Neural cell (in vitro differentiated cells): ENCODE results near the gene EYA2.

Experiments
- CTCF ChIP-seq: fragments of 450-650 bp; IDR thresholded peaks from 2 replicates; pipeline ENCODE4 v1.5.1; 2014; ENCODE audit warnings: antibody characterized with exemption, mild to moderate bottlenecking, moderate library complexity; ENCODE audit not compliant: poor library complexity, severe bottlenecking
- EZH2 ChIP-seq: fragments of 200-600, 300-800 bp; shearing (Covaris generic), sonication (generic); IDR thresholded peaks from 2 replicates; pipeline ENCODE4 v1.6.1; 2014; ENCODE audit warnings: antibody characterized with exemption, low read length, borderline replicate concordance, mild to moderate bottlenecking; ENCODE audit not compliant: insufficient read depth, poor library complexity, severe bottlenecking
- POLR2AphosphoS5 ChIP-seq: IDR thresholded peaks from 2 replicates; pipeline ENCODE4 v1.6.1; 2012
- RAD21 ChIP-seq: fragments of 450-650 bp; conservative IDR thresholded peaks from 2 replicates; pipeline ENCODE4 v1.6.1; 2014; ENCODE audit warnings: antibody characterized with exemption, mild to moderate bottlenecking, moderate library complexity

DNA sequence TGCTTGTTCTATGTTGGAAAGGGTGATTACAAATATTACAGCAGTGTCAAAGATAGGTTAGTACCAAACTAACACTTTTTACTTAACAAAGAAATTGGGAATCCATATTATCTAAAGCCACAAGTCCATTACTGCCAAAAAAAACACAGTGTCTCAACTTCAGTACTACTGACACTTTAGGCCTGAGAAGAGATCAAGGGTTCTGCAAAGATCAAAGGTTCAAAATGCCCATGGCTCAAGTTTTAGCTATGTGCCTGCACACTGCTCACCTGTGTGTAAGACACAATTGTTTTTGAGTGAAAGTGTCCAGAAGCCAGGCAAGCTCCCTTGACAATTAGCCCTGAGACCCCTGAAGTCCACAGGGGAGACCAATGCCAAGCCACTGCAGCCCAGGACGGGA is 329.3 kb downstream of the EYA2 start:
- TF ChIP-seq CTCF (no peak), EZH2 (no peak), POLR2AphosphoS5 (no peak), RAD21 (no peak)
